Erythroblast (primary cell): ENCODE results near the gene ZNF23.

Source experiments
- GATA1 ChIP-seq: IDR thresholded peaks from 2 replicates; pipeline ENCODE4 v1.6.1; 2011; ENCODE audit warnings: low read depth, mild to moderate bottlenecking, control low read depth, low read length, moderate library complexity
- POLR2A ChIP-seq: IDR thresholded peaks from 2 replicates; pipeline ENCODE4 v1.6.1; 2011; ENCODE audit warnings: mild to moderate bottlenecking, low read length

DNA sequence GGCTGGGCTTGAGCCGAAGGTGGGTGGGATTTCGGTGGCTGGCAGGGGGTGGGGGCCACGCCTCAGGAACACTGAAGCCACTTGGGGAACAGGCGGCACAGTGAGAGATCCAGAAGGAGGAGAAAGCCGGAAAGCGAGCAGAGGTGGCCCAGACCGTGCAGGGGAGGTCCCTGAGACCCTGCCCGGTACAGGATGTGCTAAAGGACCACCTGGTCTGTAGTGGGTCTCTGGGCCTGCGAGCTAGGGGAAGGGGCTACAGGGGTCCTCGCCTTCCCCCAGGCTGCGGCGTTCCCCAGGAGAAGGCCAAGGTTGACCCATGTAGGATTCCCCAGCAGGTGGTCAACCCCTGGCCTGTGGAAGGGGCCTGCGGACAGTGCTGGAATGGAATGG, 20.0 kb downstream of the ZNF23 start, which contains the start of gene TLE7:
- TF ChIP-seq POLR2A (no peak), GATA1 (no peak)
